Ovary (tissue), 3 donors: Measurements from ENCODE around the gene UGT1A3.

ENCODE experiments used
- CTCF ChIP-seq, 3 donors: fragments of 450-650 bp in 2 of 3; fragments of 200-600 bp in 1 of 3; IDR thresholded peaks; one replicate each; pipeline versions ENCODE4 v1.5.1 to v1.8.0; 2016 to 2022; ENCODE audit warnings: antibody characterized with exemption in 3 of 3, mild to moderate bottlenecking in 1 of 3
- POLR2A ChIP-seq: fragments of 450-650 bp; IDR thresholded peaks from one replicate; pipeline ENCODE4 v1.6.1; 2017; ENCODE audit warnings: antibody characterized with exemption, mild to moderate bottlenecking, moderate library complexity
- donor health status: DM: no; HTN: no; CAD: no.

- TF ChIP-seq CTCF (IDR thresholded peaks at IDR 0.05), result no peak
- TF ChIP-seq POLR2A, result no peak
Measured at GRCh38 chr2:233772153-233772552, 43.3 kb downstream of the UGT1A3 start.
